Measurements from ENCODE around the gene CNOT3.

DNA sequence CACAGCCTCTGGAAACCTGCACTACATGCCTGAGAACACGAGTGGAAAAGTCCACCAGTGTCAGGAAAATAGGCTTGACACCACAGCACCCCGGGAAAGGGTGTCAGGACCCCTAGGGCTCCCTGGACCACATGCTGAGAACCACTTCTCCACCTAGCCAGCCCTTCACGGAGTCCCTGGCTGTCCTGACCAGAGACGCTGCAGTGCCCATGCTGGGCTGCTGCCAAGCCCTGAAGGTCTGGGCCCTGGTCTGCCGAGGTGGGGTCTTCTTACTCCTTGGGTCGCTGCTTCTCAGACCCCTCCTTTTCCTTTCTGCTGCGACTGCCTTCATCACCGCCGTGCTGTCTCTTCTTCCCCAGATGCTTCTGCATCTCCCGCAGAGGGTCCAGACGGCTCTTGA lies 18.9 kb downstream of the CNOT3 start:
- TF ChIP-seq, protein P1, sequence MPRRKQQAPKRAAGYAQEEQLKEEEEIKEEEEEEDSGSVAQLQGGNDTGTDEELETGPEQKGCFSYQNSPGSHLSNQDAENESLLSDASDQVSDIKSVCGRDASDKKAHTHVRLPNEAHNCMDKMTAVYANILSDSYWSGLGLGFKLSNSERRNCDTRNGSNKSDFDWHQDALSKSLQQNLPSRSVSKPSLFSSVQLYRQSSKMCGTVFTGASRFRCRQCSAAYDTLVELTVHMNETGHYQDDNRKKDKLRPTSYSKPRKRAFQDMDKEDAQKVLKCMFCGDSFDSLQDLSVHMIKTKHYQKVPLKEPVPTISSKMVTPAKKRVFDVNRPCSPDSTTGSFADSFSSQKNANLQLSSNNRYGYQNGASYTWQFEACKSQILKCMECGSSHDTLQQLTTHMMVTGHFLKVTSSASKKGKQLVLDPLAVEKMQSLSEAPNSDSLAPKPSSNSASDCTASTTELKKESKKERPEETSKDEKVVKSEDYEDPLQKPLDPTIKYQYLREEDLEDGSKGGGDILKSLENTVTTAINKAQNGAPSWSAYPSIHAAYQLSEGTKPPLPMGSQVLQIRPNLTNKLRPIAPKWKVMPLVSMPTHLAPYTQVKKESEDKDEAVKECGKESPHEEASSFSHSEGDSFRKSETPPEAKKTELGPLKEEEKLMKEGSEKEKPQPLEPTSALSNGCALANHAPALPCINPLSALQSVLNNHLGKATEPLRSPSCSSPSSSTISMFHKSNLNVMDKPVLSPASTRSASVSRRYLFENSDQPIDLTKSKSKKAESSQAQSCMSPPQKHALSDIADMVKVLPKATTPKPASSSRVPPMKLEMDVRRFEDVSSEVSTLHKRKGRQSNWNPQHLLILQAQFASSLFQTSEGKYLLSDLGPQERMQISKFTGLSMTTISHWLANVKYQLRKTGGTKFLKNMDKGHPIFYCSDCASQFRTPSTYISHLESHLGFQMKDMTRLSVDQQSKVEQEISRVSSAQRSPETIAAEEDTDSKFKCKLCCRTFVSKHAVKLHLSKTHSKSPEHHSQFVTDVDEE (CRISPR knock-in tag; IDR thresholded peaks at IDR 0.05) = no peak
- TF ChIP-seq ZNF565 (CRISPR knock-in tag; conservative IDR thresholded peaks at IDR 0.05; ENCODE audit: low read depth) (no peak), ZFP30 (CRISPR knock-in tag; IDR thresholded peaks at IDR 0.05) (no peak), ZFP3 (CRISPR knock-in tag; IDR thresholded peaks at IDR 0.05) (no peak), TOX (CRISPR knock-in tag; IDR thresholded peaks at IDR 0.05; ENCODE audit: borderline replicate concordance) (no peak), ISL1 (CRISPR knock-in tag; IDR thresholded peaks at IDR 0.05) (no peak), RARB (CRISPR knock-in tag; IDR thresholded peaks at IDR 0.05) (no peak), ARNTL (CRISPR knock-in tag; IDR thresholded peaks at IDR 0.05; ENCODE audit: borderline replicate concordance, low read depth) (no peak), ZC3H10 (CRISPR knock-in tag; IDR thresholded peaks at IDR 0.05) (no peak), TCF4 (CRISPR knock-in tag; IDR thresholded peaks at IDR 0.05; ENCODE audit: borderline replicate concordance) (no peak), PPARA (CRISPR knock-in tag; IDR thresholded peaks at IDR 0.05; ENCODE audit: borderline replicate concordance) (no peak)
- TF ChIP-seq, protein P2, sequence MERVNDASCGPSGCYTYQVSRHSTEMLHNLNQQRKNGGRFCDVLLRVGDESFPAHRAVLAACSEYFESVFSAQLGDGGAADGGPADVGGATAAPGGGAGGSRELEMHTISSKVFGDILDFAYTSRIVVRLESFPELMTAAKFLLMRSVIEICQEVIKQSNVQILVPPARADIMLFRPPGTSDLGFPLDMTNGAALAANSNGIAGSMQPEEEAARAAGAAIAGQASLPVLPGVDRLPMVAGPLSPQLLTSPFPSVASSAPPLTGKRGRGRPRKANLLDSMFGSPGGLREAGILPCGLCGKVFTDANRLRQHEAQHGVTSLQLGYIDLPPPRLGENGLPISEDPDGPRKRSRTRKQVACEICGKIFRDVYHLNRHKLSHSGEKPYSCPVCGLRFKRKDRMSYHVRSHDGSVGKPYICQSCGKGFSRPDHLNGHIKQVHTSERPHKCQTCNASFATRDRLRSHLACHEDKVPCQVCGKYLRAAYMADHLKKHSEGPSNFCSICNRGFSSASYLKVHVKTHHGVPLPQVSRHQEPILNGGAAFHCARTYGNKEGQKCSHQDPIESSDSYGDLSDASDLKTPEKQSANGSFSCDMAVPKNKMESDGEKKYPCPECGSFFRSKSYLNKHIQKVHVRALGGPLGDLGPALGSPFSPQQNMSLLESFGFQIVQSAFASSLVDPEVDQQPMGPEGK (CRISPR knock-in tag; IDR thresholded peaks at IDR 0.05; ENCODE audit: borderline replicate concordance) = no peak
- TF ChIP-seq, protein P3, sequence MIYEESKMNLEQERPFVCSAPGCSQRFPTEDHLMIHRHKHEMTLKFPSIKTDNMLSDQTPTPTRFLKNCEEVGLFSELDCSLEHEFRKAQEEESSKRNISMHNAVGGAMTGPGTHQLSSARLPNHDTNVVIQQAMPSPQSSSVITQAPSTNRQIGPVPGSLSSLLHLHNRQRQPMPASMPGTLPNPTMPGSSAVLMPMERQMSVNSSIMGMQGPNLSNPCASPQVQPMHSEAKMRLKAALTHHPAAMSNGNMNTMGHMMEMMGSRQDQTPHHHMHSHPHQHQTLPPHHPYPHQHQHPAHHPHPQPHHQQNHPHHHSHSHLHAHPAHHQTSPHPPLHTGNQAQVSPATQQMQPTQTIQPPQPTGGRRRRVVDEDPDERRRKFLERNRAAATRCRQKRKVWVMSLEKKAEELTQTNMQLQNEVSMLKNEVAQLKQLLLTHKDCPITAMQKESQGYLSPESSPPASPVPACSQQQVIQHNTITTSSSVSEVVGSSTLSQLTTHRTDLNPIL (CRISPR knock-in tag; IDR thresholded peaks at IDR 0.05; ENCODE audit: low read depth) = no peak
- TF ChIP-seq, protein P4, sequence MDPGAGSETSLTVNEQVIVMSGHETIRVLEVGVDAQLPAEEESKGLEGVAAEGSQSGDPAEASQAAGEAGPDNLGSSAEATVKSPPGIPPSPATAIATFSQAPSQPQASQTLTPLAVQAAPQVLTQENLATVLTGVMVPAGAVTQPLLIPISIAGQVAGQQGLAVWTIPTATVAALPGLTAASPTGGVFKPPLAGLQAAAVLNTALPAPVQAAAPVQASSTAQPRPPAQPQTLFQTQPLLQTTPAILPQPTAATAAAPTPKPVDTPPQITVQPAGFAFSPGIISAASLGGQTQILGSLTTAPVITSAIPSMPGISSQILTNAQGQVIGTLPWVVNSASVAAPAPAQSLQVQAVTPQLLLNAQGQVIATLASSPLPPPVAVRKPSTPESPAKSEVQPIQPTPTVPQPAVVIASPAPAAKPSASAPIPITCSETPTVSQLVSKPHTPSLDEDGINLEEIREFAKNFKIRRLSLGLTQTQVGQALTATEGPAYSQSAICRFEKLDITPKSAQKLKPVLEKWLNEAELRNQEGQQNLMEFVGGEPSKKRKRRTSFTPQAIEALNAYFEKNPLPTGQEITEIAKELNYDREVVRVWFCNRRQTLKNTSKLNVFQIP (CRISPR knock-in tag; IDR thresholded peaks at IDR 0.05; ENCODE audit: borderline replicate concordance, low read depth) = no peak

Data from SK-N-SH treated with all-trans-retinoic acid at 6 μM for 48 hours (cell line).